ENCODE measurements around the gene TIE1.

TIE1 gene

GRCh38 chr1:43345120-43345519 is 44.3 kb downstream of the TIE1 start:
- no peak for ATAC-seq
- no peak for TF ChIP-seq ZNF8 (CRISPR knock-in tag; IDR thresholded peaks at IDR 0.05)
- no peak for TF ChIP-seq PATZ1 (CRISPR knock-in tag; IDR thresholded peaks at IDR 0.05; ENCODE audit: borderline replicate concordance)
- no peak for TF ChIP-seq TSHZ2 (CRISPR knock-in tag; IDR thresholded peaks at IDR 0.05)
- no peak for TF ChIP-seq CREB5 (CRISPR knock-in tag; IDR thresholded peaks at IDR 0.05; ENCODE audit: low read depth)
- TF ChIP-seq OSR1 (CRISPR knock-in tag; IDR thresholded peaks at IDR 0.05): no peak
- no peak for TF ChIP-seq BACH2 (CRISPR knock-in tag; IDR thresholded peaks at IDR 0.05; ENCODE audit: borderline replicate concordance)
- no peak for TF ChIP-seq ESRRG (CRISPR knock-in tag; IDR thresholded peaks at IDR 0.05)
- TF ChIP-seq ARNTL (CRISPR knock-in tag; IDR thresholded peaks at IDR 0.05; ENCODE audit: borderline replicate concordance, low read depth): no peak
- TF ChIP-seq CSDC2 (CRISPR knock-in tag; IDR thresholded peaks at IDR 0.05): no peak
- TF ChIP-seq ZNF565 (CRISPR knock-in tag; conservative IDR thresholded peaks at IDR 0.05; ENCODE audit: low read depth): no peak
- no peak for TF ChIP-seq TCF4 (CRISPR knock-in tag; IDR thresholded peaks at IDR 0.05; ENCODE audit: borderline replicate concordance)
- no peak for TF ChIP-seq ZFP3 (CRISPR knock-in tag; IDR thresholded peaks at IDR 0.05)
- no peak for TF ChIP-seq ZC3H10 (CRISPR knock-in tag; IDR thresholded peaks at IDR 0.05)
- TF ChIP-seq ZNF70 (CRISPR knock-in tag; IDR thresholded peaks at IDR 0.05): no peak

GRCh38 chr1:43346636-43347035 is 45.9 kb downstream of the TIE1 start:
- no peak for ATAC-seq

More at GRCh38 chr1:43346636-43347035, 45.9 kb downstream of the TIE1 start:
- TF ChIP-seq ZNF70 (CRISPR knock-in tag; IDR thresholded peaks at IDR 0.05): no peak
- no peak for TF ChIP-seq POU6F1 (CRISPR knock-in tag; IDR thresholded peaks at IDR 0.05; ENCODE audit: borderline replicate concordance, low read depth)
- TF ChIP-seq TCF4 (CRISPR knock-in tag; IDR thresholded peaks at IDR 0.05; ENCODE audit: borderline replicate concordance): no peak
- TF ChIP-seq PATZ1 (CRISPR knock-in tag; IDR thresholded peaks at IDR 0.05; ENCODE audit: borderline replicate concordance): no peak
- TF ChIP-seq SNAI2 (CRISPR knock-in tag; IDR thresholded peaks at IDR 0.05): no peak
- TF ChIP-seq RARB (CRISPR knock-in tag; IDR thresholded peaks at IDR 0.05): no peak
- no peak for TF ChIP-seq ZNF8 (CRISPR knock-in tag; IDR thresholded peaks at IDR 0.05)
- TF ChIP-seq TSHZ2 (CRISPR knock-in tag; IDR thresholded peaks at IDR 0.05): no peak
- TF ChIP-seq BACH2 (CRISPR knock-in tag; IDR thresholded peaks at IDR 0.05; ENCODE audit: borderline replicate concordance): no peak
- no peak for TF ChIP-seq CREB5 (CRISPR knock-in tag; IDR thresholded peaks at IDR 0.05; ENCODE audit: low read depth)
- no peak for TF ChIP-seq PPARA (CRISPR knock-in tag; IDR thresholded peaks at IDR 0.05; ENCODE audit: borderline replicate concordance)
- no peak for TF ChIP-seq OSR1 (CRISPR knock-in tag; IDR thresholded peaks at IDR 0.05)
- TF ChIP-seq ZFP30 (CRISPR knock-in tag; IDR thresholded peaks at IDR 0.05): no peak
- TF ChIP-seq ESRRG (CRISPR knock-in tag; IDR thresholded peaks at IDR 0.05): no peak
- no peak for TF ChIP-seq TOX (CRISPR knock-in tag; IDR thresholded peaks at IDR 0.05; ENCODE audit: borderline replicate concordance)
- TF ChIP-seq ARNTL (CRISPR knock-in tag; IDR thresholded peaks at IDR 0.05; ENCODE audit: borderline replicate concordance, low read depth): no peak
- TF ChIP-seq CSRNP3 (CRISPR knock-in tag; IDR thresholded peaks at IDR 0.05): no peak
- no peak for TF ChIP-seq ZC3H10 (CRISPR knock-in tag; IDR thresholded peaks at IDR 0.05)
- TF ChIP-seq ISL1 (CRISPR knock-in tag; IDR thresholded peaks at IDR 0.05): no peak
- TF ChIP-seq CSDC2 (CRISPR knock-in tag; IDR thresholded peaks at IDR 0.05): no peak

Measured in SK-N-SH treated with all-trans-retinoic acid at 6 μM for 48 hours (cell line).